DMS53 (cell line): ENCODE results near the gene ZCCHC17.
A peak's percentile ranks its signal among the peaks of the same experiment; 100 is the strongest.
"Not testable (repeated sequence)": the region's sequence is repeated elsewhere in the genome, so short reads cannot be mapped to it uniquely, and the experiment has no call there.

Source experiments
- DNase-seq: peaks from one replicate; lab custom pipeline; 2025; lab: John Stamatoyannopoulos, UW

The ZCCHC17 gene

DNA sequence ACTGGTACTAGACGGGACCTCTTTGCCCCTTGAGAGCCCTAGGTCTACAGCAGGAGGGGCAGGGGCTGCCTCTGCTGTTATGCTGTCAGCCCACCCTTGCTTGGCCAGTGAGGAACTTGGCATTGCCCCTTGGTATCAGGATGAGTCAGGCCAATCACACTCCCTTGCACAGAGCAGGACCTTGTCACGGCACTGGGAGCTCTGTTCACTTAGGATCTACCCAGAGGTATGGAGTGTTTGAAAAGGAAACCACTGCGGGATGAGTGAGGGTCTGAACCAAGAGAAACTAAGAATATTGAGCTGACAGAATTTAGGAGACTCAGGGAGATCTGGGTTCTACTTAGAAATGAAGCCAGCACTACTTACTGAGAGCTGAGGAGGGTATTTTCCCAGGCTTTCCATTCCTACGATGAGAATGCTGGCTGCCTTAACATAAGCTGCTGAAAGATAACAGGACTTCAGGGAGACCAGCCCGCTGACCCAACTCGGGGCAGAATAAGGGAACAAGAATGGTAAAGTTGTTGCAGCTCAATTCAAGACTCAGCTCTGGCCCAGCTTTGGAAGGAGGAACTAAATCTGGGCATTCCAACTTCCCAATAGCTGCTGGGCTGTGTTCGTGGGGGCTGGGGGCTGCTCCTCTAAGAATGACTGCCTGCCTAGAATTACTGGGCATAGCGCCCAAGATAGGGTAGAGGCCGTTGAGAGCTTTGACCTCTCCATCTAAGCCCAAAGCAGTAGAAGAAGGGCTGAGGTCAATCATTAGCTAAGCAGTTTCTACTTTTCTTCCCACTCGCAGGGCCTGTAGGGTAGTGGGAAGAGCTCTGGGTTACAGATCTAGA, 74.5 kb downstream of the ZCCHC17 start:
- no peak for DNase-seq

DNA sequence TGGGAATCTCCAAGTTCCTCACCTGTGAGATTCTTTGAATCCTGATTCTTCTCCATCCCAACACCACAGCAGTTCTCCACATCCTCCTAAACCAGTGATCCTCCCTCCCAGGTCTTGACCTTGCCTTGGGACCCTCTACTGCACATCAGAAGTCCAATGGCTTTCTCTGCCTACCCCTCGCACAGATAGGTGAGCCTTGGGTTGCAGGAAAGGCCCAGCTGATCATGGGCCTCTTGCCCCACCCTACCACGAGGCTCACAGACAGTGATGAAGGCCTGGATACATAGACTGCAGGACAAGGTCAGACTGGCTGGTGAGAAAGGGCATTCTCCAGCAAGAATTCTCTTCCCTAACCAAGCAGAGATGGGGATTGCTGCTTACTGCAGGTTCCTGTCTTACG, 75.2 kb downstream of the ZCCHC17 start:
- no peak for DNase-seq

GRCh38 chr1:31372751-31373055, 75.9 kb downstream of the ZCCHC17 start:
- DNase-seq = no peak

DNA sequence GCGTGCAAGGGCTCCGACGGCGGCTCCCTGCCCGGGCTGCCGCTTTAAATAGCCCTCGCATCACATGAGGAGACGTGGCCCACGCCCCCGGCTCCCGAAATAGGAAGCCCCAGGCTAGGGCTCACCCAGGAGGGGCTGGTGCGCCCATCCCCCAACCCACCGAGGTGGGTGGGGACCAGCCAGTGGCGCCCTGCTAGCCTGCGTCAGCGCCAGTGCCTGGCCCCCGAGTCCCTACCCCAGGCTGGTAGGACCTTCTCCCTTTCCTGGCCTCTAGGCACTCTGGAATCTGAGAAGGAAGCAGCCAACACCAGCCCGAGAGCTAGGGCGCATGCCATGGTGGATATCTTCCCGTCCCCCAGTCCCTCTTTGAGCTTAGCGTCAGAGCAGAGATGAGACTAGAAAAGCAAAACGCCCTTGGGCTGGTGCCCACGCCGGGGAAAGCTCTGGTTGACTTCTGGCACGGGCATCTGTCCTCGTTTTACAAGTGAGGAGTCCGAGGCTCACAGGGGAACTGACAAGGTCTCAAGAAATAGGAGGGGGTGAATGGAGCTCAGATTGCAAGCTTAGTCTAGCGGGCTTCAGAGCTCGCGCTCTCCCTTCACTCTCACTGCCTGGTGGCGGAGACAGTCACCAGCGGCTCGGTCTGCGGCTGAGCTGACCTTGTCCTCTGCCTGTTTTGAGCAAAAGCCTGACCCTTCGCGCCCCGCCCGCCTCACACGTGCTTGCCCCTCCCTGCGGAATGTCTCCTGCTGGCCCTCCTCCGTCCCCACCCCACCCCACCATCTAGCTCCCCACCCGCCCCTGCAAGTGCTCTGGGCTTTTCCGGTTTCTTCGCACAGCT, 76.4 kb downstream of the ZCCHC17 start, which contains the start of gene FABP3:
FABP3 (minus strand) TSS at position 21 of the 841 bp plus-strand sequence. CDS start 62 bp downstream, outside the sequence.
- DNase-seq = peak; percentile 66

- no peak for DNase-seq
Measured at GRCh38 chr1:31373897-31374486, 77.2 kb downstream of the ZCCHC17 start.

GRCh38 chr1:31374511-31375196, 77.8 kb downstream of the ZCCHC17 start:
- peak; percentile 34 for DNase-seq

DNA sequence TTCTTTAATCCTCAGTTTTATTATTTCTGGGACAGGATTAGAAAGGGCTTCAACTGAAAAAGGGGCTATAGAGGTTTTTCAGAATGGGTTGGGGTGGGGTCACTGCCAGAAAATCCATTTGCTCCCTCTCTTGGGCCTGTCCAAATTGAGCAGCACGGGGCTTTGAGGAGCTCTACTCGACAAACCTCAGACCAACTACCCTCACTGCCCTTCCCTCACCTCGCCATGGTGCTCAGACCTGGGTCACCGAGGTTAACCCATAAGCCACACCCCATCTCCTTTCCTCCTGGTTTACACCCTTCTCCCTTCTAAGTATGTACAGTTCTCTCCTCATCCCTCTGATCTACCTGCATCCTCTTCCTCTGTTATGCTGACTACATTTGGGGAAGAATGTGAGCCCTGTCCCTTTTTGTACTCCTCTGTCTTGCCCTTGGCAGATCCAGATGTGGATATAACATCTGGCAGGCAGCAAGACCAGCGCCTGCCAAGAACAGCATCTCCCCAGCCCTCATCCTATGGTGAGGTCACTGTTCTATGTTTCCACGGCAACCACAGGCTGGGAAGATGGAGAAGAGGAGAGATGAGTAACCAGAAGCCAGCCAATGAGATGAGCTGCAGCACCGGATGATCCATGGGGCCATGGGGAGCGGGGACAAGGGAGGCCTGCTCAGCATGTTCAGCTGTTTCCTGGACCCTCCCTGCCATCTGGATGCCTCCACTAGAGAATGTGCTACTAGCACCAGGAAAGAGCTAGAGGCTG, 79.7 kb downstream of the ZCCHC17 start:
- DNase-seq = peak; percentile 97

- DNase-seq = peak; percentile 51
Measured at GRCh38 chr1:31377364-31377863, 80.6 kb downstream of the ZCCHC17 start.

- no peak for DNase-seq
Measured at GRCh38 chr1:31378001-31378400, 81.2 kb downstream of the ZCCHC17 start.

DNA sequence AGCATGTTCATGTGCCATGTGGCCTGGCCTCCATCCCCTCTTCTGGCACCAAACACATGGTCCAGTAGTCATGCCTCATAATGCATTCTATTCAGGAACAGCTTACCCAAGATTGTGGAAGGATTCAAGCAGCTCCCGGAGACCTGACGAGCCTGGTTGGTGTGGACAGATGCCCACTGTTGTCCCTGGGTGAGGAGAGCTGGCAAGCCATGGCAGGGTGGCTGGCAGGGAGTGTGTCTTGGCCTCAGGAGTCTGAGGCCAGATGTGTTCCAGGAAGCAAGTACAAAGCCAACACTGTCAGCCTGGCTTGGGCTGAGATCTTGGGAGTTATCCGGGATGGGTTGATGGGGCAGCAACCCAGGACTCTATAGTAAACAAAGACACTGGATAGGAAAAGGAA, 83.3 kb downstream of the ZCCHC17 start:
- no peak for DNase-seq

GRCh38 chr1:31381394-31382294, 84.8 kb downstream of the ZCCHC17 start:
- DNase-seq = no peak

DNA sequence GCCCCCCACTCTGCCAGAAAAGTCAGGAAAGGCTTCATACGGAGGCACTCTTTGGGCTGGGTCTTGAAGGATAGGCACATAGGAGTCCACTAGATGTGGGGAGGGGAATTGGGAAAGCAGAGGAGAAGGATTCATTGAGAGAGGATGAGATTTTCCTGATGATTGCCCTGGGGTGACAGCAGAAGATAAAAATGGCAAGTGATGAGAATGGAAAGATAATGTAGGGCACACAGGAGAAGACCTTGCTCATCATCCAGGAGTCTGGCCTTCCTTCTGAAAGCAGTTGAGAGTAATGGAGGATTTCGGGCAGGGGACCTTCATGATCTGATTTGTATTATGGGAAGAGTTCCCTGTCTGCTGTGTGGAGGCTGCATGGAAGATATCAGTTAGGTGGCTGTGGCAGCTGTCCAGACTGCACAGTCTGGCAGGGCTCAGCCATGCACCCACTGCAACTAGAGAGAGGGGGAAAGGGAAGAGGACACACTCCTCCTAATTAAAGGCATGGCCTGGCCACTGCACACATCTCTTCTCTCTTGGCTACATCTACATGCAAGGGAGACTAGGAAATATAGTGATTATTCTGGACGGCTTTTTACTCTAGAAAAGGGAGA, 85.7 kb downstream of the ZCCHC17 start:
- no peak for DNase-seq

DNA sequence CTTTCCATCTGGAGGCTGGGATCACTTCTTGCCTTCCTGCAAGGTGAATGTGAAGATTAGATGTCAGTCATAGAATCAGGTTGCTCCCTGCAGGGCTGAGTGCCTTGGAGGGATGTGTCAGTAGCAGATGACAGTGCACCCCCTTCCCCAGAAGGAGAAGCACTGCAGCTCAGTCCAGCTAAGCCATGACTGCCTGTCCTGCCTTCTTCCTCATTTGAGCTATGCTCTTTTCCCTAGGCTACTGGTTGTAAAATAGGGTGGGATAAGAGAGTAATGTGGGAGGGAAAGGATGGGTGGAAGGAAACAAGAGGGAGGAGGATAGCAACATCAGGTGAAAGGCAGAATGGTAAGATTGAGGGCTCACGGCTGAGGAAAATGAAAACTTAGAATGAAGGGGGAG, 87.1 kb downstream of the ZCCHC17 start:
- no peak for DNase-seq

DNA sequence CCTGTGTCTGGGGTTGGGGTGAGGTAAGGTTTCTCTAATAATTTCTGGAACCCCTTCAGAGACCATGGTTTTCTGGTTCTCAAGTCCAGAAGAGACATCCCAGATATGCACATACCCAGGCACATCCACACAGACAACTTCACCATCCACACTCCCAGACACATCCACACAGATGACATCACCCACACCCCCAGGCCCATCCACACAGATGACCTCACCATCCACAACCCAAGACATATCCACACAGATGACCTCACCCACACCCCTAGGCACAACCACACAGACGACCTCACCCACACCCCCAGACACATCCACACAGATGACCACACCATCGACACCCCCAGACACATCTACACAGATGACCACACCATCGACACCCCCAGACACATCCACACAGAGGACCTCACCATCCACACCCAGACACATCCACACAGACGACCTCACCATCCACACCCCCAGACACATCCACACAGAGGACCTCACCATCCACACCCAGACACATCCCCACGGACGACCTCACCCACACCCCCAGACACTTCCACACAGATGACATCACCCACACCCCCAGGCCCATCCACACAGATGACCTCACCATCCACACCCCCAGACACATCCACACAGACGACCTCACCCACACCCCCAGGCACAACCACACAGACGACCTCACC, 89.9 kb downstream of the ZCCHC17 start:
- DNase-seq = not testable (repeated sequence)

GRCh38 chr1:31387612-31388011, 90.8 kb downstream of the ZCCHC17 start:
- no peak for DNase-seq

DNA sequence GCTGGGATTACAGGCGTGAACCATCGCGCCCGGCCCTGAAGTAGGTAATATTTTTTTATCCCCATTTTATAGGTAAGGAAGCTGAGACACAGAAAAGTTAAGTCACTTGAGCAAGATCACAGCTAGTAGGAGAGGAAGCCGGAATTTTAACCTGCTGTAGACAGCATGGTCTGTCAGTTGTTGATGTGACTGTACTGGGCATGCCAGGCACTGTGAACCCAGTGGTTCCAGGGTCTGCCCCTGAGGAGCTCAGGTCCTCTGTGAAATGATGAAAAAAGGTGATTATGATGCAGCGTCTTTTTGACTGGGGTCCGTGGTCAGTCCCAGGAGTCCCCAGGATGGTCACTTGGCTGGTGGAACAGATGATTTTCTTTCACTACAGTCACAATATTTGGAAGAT, 92.8 kb downstream of the ZCCHC17 start:
- no peak for DNase-seq

GRCh38 chr1:31390071-31390470, 93.2 kb downstream of the ZCCHC17 start:
- DNase-seq = no peak

- DNase-seq = no peak
Measured at GRCh38 chr1:31393463-31393862, 96.6 kb downstream of the ZCCHC17 start.

DNA sequence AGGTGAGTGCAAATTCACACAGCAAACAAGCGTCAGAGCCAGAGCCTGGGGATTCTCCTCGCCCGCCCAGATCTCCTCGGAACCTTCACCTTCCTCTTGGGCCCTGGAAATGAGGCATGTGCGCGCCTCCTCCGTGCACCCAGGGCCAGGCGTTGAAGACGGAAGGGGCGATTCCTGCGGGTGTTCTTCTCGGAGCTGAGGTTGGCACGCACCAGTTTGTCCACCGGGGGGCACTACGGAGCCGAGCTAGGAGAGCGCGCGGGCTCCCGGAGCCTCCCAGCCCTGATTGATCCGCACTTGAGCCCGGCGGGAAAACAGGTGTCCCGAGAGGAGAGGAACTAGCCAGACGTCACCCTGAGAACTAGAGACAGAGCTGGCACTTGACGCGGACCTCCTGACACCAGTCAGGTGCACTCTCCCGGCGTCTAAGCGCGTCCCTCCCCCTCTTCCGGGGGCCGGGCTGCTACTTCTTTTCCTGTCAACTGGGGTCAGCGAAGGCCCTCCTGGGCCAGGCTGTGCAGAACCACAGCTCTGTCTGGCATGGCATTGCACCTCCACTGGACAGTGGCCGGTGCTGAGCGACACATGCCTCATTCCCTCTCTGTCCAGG, 97.9 kb downstream of the ZCCHC17 start:
- peak; percentile 99 for DNase-seq
